Activated CD8-positive, alpha-beta memory T cell treated with anti-CD3 and anti-CD28 coated beads, Interleukin-2, amount 50 U/mL, for 1 hour (primary cell): ENCODE measurements around the gene ANKRD39.
"Not testable (repeated sequence)": the region's sequence is repeated elsewhere in the genome, so short reads cannot be mapped to it uniquely, and the experiment has no call there.

Experiments used
- DNase-seq: peaks from one replicate; pipeline ENCODE4 v3.0.0-alpha.2; 2020; ENCODE audit errors: extremely low read depth

ANKRD39 gene, protein sequence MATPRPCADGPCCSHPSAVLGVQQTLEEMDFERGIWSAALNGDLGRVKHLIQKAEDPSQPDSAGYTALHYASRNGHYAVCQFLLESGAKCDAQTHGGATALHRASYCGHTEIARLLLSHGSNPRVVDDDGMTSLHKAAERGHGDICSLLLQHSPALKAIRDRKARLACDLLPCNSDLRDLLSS

DNA sequence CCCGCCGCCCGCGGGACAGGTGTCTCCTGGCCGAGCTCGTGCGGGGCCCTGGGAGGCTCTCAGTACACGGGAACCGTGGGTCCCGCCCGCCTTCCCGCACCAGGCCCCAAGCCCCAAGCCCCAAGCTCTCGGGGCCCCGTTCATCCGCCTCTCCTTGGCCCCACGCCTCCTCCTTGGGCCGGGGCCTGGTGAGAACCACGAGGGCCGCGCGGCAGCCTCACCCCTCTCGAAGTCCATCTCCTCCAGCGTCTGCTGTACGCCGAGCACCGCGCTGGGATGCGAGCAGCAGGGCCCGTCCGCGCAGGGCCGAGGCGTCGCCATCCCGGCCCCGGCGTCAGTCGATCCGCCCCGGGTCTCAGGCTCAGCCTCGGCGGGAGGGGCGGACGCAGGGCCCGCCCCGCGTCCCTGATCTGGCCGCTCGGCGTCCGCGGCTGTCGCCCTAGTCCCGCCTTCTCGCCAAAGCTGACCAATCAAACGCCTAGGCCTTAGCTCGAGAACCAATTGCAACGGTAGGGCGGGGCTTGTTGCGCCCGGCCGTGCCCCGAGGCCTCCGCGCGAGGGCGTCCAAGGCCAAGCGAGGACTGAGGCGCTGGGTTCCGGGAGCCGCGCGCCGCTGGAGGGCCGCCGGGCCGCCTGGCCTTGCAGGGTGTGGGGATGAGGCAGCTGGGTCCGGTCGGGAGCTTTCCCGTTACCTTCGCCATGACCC, at the start of gene ANKRD39:
TSS of gene ANKRD39 (minus strand) at position 350 of the 706 bp plus-strand sequence. CDS start at position 321, 29 bp downstream.
- DNase-seq, result peak; percentile 95

DNA sequence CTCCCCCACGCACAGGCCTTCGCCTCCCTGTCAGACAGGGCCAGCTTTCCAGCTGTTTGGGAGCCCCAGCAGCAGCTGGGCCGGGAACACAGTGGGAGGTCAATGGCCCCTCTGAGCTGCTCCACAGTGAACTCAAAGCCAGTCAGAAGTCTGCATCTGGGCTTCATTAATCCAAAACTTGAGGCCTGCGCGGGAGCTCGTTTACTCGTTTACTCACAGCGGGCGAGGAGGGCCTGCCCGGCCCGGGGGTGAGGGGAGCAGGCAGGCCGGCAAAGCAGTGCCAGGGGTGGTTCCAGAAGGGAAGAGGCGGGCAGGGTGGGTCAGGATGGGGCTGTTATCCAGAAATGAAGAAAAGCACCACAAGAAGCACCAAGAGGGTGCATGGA, 48.9 kb upstream of the ANKRD39 start:
- DNase-seq, result no peak

DNA sequence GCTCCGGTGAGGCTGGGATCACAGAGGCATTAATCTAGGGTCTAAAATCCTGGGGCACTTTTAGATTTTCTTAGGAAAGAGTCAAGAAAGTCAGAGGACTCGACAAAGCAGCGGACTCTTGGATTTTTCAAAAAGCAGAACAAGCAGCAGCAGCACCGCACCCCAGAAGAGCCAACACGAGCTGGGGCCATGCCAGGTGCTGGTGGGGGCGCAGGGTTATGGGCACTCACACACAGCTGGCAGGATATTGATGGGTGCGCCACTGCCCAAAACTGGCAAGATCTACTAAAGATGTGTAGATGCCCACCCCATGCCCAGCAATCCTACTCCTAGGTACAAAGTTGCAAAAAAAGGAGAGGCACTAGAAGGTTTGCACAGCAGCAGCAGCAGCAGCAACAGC, 46.0 kb upstream of the ANKRD39 start:
- no peak for DNase-seq

DNA sequence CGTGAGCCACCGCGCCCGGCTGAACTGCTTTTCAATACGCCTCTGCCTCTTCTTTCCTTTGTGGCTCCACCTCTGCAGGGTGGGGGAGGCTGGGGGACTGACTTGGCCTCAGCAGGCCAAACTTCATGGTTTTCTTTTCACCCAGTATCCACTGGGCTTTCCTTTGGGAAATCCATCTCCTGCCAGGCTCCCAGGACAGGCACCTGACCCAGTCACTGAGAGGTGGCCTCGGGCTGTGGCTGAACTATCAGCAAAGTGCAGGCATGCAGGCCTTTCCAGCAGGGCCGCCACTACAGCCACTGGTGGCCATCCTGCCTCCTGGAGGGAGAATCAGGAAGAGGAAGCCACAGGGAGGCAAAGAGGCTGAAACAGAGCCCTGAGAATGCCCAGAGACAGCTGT, 45.5 kb upstream of the ANKRD39 start:
- no peak for DNase-seq

DNA sequence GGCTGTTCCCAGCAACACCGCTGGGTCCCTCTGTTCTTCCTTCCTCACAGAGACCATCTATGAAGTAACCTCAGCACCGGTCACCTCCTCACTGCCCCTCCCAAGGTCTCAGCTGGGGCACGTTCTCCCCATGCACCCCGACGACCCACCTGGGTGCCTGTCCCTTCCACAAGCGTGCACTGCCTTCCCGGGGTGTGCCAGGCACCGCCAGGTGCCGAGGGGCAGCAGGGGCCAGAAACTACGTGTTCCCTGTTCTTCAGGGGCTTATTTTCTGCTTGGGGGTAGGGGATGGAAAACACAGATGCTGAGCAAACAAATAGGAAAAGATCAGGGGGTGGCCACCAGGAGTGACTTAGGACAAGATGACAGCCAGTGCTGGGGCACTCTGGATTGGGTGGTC, 42.4 kb upstream of the ANKRD39 start:
- DNase-seq, result no peak

DNA sequence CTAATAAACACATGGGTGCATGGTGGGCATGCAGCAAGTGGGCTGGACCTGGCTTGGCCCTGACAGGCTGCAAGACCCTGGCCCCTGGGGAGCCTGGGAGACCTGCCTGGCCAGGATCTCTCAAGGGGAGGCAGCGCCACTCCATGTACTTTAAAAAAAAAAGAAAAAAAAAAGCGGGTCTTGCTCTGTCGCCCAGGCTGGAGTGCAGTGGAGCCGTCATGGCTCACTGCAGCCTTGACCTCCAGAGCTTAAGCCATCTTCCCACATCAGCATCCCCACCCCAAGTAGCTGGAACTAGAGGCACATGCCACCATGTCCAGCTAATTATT, 41.6 kb upstream of the ANKRD39 start:
- DNase-seq, result no peak

DNA sequence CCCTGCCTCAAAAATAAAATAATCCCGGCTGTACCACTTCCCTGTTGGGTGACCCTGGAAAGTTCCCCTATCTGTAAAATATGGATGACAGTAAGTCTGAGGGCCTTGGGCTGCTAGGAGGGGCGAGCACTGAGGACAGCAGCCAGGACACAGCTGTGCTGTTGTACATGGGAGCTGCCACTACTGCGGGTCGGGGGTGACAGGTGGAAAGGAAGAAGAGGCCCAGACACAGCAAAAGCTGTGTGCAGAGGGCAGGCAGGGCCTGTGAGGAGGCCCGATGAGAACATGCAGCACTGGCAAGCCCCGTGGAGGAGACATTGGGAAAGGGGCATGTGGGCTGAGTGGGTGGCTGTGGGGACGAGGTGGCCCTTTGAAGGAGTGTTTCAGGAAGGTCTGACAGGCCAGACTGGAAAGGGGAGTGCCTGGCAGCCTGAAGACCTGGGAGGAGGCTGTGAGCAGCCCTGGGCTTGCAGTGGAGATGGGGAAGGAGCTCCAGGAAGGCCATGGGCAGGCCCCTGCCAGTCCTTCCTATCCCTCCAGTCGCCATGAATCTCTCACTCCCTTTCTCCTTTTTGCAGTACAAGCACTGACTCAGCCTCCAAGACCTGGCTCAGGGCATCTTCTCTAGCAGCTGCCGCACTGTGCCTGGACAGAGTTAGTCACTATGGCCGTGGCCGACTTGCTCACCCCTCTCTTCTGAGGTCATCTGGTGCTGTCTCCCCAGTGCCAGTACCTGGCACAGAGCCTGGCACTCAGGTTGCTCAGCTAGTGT, 41.0 kb upstream of the ANKRD39 start:
- no peak for DNase-seq

DNA sequence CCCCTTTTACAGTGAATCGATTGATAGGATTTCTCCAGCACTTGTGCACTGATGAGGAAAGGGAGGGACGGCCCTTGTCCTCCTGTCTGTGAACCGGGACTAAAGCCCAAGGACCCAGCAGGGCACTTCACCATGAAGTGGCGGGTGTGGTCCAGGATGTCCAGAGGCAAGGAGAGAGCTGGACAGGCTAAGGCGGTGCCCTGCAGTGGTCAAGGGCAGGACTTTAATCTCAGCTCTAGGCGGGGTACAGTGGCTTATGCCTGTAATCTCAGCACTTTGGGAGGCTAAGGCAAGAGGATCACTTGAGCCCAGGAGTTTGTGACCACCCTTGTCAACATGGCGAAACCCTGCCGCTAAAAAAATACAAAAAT, 40.3 kb upstream of the ANKRD39 start:
- no peak for DNase-seq

DNA sequence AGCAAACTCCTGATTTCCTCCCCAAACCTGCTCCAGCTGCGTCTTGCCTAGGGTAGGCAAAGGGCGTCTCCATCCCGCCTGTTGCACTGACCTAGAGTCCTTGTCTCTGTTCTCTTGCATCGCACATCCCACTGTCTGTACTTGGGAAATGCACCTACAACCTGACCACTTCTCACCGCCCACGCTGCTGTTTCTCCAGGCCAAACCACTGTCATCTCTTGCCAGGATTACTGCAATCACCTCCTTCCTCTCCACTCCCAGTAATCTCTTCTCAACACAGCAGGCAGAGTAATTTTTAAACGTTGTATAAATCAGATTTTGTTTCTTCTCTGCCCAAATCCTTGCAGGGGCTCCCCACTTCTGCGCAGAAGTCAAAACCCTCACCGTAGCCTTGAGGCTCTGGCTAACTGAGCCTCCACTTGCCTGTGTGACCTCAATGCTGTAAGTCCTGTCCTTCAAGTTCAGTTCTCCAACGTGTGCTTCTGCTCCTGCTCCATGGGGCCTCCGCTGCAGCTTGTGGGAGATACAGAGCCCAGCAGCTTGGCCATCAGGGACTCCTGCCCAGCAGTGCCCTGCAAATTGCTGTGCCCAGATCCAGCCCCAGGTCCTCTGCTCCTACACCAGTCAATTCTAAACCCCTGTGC, 39.8 kb upstream of the ANKRD39 start:
- no peak for DNase-seq

DNA sequence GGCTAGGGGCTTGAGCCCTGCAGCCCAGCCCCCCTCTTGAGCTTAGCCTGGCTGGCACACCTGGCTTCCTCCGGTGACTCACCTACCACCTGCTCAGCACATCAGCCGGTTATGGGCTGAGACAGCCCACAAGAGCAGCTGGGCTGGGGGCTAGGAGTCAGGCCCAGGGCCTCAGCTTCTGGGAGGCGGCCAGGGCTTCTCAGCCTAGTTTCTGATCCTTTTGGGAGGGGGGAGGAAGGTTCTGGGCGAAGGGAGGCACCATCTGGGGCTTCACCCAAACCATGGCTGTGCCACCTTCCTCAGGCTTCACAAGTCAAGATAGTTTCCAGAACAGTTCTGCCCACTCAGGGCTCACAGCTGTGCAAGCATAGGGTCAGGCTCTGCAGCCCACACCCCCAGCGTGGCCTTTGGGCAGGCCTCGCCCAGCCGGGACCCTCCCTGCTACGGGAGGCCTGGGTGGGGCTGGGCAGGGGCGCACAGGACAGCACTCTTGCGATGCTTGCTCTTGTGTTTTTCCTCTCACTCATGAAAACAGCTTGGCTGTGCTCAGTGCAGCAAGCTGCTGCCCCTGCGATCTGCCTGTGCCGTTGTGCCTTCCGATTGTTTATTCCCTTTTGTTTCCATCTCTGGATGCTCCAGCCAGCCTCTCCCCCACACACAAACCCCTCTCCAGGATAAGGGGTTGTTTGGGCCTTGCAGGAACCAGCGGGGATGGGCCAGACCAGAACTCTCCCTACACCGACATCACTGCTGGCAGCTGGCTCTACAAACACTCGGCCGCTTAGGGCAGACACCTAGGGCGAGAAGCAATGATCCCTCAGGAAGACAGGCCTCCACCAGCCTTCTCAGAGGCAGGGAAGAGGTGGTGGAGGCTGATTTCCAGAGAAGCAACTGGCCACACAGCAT, 38.2 kb upstream of the ANKRD39 start:
- DNase-seq, result no peak

DNA sequence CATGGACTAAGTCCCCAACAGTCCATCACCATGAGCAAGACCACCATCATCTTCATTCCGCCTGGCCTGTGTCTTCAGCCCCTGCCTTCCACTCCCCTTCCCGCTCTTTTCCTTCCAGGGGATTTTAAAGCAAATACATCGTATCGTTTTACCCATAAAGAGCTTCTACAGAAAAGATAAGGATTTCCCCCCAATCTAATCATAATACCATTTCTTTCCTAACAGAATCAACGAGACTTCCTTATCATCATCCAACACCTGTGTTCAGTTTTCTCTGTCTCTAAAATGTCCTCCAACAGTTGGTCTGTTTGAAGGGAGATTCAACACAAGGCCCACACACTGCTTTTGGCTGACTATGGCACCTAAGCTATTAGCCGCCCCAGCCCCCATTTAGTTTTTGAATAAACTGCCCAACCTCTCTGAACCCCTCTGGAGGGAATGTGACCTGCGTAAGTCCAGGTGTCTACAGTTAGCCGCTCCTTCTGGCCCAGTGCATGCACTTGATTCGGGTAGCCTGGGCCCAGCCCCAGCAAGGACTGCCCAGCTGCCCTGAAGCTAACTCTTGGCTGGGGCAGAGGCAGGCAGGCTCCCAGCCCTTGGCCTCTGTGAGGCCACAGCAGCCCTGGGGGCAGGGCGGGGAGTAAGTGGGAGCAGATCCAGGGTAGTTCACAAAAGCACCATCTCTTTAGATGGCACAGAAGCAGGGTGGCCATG, 37.4 kb upstream of the ANKRD39 start:
- DNase-seq, result no peak

DNA sequence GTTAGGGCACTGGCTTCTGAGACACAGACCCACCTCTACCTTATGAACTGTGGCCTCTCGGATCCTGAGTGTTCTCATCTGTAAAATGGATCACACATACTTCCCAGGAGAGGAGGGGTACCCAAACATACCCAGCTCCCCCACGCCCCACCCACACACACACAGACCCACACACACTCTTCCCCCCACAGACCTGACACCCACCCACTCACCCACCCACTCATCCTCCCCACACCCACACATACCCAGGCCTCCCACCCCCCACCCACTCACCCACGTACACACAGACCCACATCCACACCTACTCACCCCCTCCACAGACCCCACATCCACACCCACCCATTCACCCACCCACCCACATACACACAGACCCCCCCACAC, 36.3 kb upstream of the ANKRD39 start:
- no peak for DNase-seq

DNA sequence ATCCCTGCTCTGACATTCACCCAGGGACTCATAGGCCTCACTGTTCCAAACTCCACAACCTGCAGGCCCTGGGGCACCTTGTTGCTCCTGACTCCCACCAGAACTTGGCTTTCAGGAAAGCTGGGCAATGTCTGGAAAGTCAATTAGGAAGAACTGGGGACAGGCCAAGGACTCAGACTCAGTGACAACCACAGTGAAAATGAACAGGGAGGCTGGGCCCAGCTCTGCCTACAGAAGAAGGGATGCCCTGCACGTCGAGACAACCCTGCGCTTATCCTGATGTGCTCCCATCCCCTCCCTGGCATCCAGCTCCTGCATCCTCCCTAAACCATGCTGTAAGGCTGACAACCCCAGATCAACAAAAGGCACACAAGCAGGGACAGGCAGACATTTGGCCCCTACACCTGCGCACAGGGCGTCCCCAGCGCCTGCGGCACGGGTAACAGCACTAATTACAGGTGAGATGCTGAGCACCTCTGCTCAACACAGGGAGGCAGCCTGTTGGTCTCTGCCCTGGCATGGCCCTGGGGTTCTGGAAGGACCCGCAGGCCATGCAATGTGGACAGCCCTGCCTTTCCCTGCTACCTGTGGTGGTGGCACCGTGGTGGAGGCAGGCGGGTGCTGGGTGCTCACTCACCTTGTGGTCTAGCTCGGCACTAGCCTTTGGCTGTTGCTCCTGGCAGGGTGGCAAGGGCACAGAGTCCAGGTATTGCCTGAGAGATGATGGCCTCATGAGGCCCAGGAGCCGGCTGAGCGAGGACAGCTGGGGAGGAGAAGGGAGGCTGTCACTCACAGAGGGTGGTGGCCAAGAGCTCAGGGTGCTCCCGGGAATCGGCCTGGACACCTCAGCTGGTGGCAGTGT, 35.7 kb upstream of the ANKRD39 start:
- DNase-seq, result no peak

DNA sequence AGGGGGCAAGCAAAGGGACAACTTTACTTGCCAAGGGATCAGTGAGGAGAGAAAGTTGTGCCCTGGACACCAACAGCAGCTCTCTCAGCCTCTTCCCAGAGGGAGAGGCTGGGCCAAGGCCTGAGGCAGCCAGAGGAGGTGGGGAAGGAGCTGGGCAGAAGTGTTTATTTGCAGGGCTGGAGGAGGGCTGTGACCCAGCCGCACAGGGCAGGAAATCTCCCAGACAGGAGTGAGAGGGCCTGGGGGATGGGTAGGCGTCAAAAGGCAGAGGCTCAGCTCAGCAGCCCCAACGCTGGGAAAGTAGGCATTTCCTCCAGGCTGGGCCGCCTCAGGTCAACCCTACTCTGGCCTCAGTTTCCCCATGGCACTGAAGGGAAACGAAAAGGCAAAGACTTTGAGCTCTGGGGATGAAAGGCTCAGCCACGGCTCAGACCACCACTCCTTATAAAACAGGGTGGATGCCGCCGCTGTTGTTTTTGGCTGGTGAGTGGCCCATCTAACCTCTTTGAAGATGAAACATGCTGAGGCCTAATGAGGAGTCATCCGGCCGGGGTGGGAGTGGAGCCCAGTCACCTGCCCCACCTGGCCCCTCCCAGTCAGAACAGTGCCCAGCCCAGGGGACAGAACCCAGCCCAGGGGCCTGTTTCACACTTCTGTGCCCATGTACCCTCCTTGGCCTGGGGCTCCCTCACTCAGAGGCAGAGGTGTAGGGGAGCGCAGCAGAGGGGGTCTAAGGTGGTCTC, 33.9 kb upstream of the ANKRD39 start:
- DNase-seq, result no peak

DNA sequence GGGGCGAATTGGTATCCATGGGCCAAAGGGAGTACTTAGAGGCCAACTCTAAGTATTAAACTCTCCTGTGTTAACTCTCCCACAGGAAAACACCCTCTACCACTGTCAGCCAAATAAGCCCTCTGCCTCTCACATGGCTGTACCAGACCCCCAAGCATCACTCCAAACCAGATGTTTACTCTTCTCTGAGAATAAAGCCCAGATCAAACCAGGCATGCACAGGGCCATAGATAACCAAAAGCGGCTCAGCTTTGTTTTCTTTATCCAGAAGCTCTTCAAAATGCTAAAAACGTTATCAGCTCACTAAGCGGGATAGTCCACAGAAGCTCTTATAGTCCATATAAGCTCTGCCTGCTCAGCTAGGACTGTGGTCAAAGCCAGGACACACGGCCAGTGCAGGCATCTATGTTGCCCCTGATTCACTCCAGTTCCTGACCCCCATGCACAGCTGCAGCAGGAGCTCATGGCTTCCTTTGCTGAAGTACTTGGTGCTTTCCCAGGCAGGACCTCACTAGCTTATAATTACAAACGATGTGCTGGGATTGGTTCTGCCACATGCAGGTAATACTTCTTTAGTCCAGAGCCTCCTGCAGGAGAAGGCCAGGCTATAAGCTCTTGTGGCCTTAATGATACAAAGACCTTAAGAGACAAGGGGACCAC, 33.0 kb upstream of the ANKRD39 start:
- DNase-seq, result no peak

DNA sequence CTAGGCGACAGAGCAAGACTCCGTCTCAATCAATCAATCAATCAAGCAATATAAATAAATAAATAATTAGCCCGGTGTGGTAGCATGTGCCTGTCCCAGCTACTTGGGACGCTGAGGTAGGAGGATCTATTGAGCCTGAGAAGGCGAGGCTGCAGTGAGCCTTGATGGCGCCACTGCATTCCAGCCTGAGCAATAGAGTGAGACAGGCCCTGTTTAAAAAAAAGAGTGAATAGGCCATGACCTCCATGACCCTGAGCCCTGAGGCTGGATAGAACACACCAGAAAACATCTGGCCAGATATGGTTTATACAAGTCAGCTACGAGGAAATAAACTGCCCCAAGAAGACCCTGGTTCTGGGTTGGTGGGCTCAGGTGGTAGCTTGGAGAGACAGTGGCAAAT, 32.4 kb upstream of the ANKRD39 start:
- no peak for DNase-seq

DNA sequence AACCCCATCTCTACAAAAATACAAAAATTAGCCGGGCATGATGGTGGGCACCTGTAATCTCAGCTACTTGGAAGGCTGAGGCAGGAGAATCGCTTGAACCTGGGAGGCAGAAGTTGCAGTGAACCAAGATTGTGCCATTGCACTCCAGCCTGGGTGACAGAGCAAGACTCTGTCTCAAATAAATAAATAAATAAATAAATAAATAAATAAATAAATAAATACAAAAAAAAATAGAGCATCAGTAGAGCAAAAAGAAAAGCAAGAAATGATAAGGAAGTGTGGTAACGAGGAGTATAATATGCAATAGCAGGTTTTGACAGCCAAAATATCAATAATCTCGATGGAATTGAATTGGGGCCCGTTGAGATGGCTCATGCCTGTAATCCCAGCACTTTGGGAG, 31.7 kb upstream of the ANKRD39 start:
- DNase-seq, result not testable (repeated sequence)

DNA sequence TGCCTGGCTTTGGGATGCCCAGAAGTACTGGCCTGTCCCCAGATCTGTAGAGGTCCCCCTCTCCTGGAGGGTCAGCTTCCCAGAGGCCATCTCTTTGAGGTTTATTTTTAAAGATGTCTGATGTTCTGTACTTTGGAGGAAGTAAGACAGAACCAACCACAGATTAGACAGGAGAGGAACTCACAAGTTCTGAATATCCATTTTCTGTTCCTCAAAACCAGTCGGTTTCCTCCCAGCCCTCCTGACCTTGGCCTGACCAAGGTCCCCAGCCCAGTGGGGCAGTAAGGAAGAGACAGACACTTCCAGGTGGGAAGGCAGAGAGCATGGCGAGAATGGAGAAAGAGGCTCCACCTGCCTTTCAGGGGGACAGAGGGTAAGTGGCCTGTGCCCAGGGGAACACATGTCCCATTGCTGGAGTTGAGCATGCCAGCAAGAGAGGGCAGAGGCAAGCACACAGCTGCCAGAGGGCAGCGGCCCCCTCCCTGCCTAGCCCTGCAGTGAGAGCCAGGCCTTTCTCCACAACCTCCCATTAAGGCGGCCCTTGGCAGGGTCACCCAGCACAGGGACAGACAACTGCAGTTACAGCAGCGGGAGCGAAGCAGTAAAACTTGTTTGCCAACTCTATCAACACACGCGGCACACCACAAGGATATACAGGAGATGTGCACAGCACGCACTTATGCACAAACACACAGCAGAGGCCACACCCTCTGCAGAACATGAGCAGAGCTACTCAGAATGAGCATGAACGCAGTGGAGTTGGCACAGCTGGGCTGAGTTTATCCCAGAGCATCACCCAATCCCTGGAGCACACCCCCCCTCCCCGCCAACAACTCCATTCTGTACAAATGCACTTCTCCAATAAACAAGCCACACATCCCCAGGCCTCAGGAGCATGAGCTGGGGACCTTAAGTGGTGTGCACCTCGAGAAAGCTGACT, 30.5 kb upstream of the ANKRD39 start:
- no peak for DNase-seq
